Activated naive CD4-positive, alpha-beta T cell treated with anti-CD3 and anti-CD28 coated beads, Interleukin-2, amount 50 U/mL, for 24 hours (primary cell): ENCODE measurements around the gene TMEM266.

ENCODE experiments used
- H3K27ac Mint-ChIP-seq: one replicate; pipeline ENCODE4 v1.8.0; 2021; ENCODE audit warnings: mild to moderate bottlenecking, mixed read lengths
- H3K27me3 Mint-ChIP-seq: one replicate; pipeline ENCODE4 v1.8.0; 2021; ENCODE audit warnings: mixed read lengths
- H3K36me3 Mint-ChIP-seq: one replicate; pipeline ENCODE4 v1.8.0; 2021; ENCODE audit warnings: mixed read lengths
- H3K4me1 Mint-ChIP-seq: one replicate; pipeline ENCODE4 v1.8.0; 2021; ENCODE audit warnings: mixed read lengths
- H3K4me3 Mint-ChIP-seq: one replicate; pipeline ENCODE4 v1.8.0; 2021; ENCODE audit warnings: mild to moderate bottlenecking, mixed read lengths
- H3K9me3 Mint-ChIP-seq: one replicate; pipeline ENCODE4 v1.8.0; 2021; ENCODE audit warnings: mixed read lengths

The TMEM266 gene

GRCh38 chr15:76191539-76192244 lies 131.9 kb downstream of the TMEM266 start:
- Mint-ChIP-seq H3K4me3 (no peak overlapping the region), H3K9me3 (no peaks in the 10 kb centered on the region), H3K4me1 (peaks cover 13% of the 10 kb centered on the region), H3K27me3 (peaks cover 23% of the 10 kb centered on the region), H3K27ac (no peak overlapping the region), H3K36me3 (no peaks in the 10 kb centered on the region)

- Mint-ChIP-seq H3K4me1 (peaks cover 13% of the 10 kb centered on the region), H3K4me3 (no peak overlapping the region), H3K27me3 (peaks cover 21% of the 10 kb centered on the region), H3K36me3 (no peaks in the 10 kb centered on the region), H3K9me3 (no peaks in the 10 kb centered on the region), H3K27ac (no peak overlapping the region)
Measured at GRCh38 chr15:76192715-76193114, 132.9 kb downstream of the TMEM266 start.

- H3K27ac Mint-ChIP-seq: no peak overlapping the region
- peaks cover 15% of the 10 kb centered on the region for H3K27me3 Mint-ChIP-seq
- peaks cover 13% of the 10 kb centered on the region for H3K4me1 Mint-ChIP-seq
- no peaks in the 10 kb centered on the region for H3K9me3 Mint-ChIP-seq
- H3K4me3 Mint-ChIP-seq: no peak overlapping the region
- no peaks in the 10 kb centered on the region for H3K36me3 Mint-ChIP-seq
Measured at GRCh38 chr15:76193934-76194333, 134.1 kb downstream of the TMEM266 start.

DNA sequence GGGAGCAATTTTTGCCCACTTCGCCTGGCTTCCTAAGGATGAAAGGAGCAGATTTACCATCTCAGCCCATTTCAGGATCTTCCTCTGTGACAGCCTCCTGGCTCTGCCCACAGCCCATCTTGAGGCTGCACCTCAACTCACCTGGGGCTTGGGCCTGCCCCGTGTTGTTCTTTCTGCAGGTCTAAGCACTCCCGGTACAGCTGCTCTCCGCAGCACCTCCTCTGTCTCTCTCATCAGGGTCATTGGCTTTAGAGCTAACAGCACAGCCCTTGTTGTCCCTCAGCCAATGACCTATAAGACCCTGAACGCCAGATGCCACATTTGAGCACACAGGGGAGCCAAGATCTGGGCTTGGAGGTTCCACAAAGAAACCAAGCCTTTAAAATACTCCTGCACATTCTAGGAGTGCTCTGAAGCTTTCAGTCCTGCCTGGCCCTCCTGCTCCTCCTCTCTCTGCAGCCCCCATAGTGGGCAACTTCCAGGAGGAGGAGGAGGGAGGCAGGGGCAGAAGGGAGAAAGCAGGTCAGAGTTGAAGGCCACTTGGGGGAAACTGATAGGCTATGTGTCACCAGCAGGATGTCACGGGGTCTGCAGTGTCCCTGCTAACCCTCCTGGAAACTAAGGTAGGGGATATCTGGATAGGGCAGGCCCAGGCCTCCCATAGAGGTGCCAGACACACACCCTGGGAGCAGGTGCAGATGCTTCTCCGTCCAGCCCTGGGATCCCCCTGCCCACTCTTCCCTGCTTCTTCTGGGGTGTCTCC lies 135.9 kb downstream of the TMEM266 start:
- Mint-ChIP-seq H3K4me1 (peaks cover 5% of the 10 kb centered on the region), H3K9me3 (no peaks in the 10 kb centered on the region), H3K36me3 (no peaks in the 10 kb centered on the region), H3K4me3 (no peak overlapping the region), H3K27me3 (peaks cover 4% of the 10 kb centered on the region), H3K27ac (no peak overlapping the region)

DNA sequence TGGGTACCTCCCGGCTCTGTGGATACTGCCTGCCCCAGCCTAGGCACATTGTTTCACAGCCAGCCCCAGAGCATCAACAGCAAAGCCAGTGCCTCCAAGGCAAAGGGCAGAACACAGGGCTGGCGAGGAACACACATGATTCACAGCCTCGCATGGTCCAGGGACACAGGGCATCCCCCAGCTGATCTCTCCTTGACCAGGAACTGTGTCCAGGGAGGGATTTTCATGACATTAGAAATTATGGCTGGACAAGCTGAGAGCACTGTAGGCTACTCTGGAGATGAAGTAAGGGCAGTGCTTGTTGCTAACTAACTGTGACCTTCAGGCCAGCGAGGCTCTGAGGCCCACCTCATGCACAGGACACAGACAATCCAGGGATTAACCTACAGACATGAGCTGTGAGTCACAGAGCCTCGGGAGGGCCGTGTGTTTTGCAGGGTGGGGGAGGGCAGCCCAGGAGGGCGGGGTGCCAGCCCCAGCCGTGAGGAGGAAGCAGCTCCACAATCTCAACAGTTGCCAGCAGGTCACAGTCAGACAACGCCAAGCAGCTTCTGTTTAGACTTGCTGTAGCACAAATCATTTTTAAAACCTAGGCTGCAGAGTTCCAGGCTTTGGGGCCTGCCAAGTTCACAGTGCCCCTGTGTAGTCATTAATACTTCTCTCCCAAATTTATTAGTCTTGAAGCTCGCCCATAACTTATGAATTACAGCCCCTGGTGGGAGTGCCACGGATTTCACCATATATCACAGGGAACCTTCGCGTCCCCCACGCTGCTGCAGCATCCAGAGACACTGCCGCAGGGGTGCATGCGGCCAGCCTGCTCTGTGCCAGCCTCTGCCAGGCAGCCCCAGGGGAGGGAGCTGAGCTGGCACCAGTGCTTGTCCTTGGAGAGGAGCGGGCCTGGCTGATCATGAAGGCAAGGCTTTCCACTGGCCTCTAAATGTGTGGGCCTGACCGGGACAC lies 136.8 kb downstream of the TMEM266 start:
- Mint-ChIP-seq H3K36me3 (no peaks in the 10 kb centered on the region), H3K27ac (no peak overlapping the region), H3K4me3 (no peak overlapping the region), H3K27me3 (no peaks in the 10 kb centered on the region), H3K9me3 (no peaks in the 10 kb centered on the region), H3K4me1 (no peaks in the 10 kb centered on the region)

- Mint-ChIP-seq H3K36me3 (no peaks in the 10 kb centered on the region), H3K4me3 (no peak overlapping the region), H3K9me3 (no peaks in the 10 kb centered on the region), H3K27ac (no peak overlapping the region), H3K27me3 (no peaks in the 10 kb centered on the region), H3K4me1 (no peaks in the 10 kb centered on the region)
Measured at GRCh38 chr15:76197703-76198455, 138.1 kb downstream of the TMEM266 start.

GRCh38 chr15:76198456-76199105 lies 138.8 kb downstream of the TMEM266 start:
- no peak overlapping the region for H3K4me3 Mint-ChIP-seq
- H3K4me1 Mint-ChIP-seq: no peaks in the 10 kb centered on the region
- no peaks in the 10 kb centered on the region for H3K9me3 Mint-ChIP-seq
- no peaks in the 10 kb centered on the region for H3K27me3 Mint-ChIP-seq
- no peaks in the 10 kb centered on the region for H3K36me3 Mint-ChIP-seq
- H3K27ac Mint-ChIP-seq: no peak overlapping the region

GRCh38 chr15:76199106-76200082 lies 139.6 kb downstream of the TMEM266 start:
- Mint-ChIP-seq H3K36me3 (no peaks in the 10 kb centered on the region), H3K27ac (no peak overlapping the region), H3K4me3 (no peak overlapping the region), H3K27me3 (no peaks in the 10 kb centered on the region), H3K4me1 (no peaks in the 10 kb centered on the region), H3K9me3 (no peaks in the 10 kb centered on the region)

DNA sequence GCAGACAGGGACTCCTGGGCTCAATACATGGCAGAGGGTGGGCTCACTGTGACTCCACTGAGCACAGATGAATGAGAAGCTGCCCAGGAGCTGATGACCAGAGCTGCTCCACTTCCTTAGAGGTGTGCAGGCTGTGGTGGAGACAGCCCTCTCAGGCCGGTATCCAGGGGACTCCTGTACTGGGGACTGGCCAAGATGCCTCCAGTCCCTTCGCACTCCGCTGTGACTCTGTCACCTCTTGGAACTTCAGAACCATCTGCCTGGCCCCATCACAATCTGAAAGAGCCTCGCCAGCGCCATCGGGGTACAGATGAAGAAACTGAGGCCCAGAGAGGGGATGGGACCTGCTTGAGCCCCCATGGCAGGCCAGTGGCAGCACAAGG lies 140.3 kb downstream of the TMEM266 start:
- Mint-ChIP-seq H3K27ac (no peak overlapping the region), H3K36me3 (no peaks in the 10 kb centered on the region), H3K9me3 (no peaks in the 10 kb centered on the region), H3K4me3 (no peak overlapping the region), H3K4me1 (no peaks in the 10 kb centered on the region), H3K27me3 (no peaks in the 10 kb centered on the region)

DNA sequence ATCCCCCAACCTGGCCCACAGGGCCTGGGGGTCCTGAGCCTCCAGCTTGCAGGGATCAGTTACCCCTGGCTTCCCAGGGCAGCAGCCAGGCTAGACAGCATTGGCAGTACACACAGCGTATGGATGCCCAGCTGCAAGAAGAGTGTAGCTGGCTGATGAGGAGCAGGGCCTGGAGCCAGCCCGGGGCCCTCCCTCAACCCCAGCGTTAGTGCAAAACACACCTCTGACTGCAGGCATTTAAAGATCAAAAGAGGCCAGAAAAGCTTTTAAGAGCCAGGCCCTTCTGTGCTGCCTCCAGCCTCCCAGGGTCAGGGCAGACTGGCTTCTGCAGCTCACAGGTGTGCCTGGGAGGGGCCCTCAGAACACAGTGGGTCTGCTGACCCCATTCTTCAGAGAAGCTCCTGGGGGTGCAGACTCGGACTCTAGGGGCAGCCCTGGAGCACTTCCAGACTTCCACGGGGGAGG lies 140.9 kb downstream of the TMEM266 start:
- H3K27me3 Mint-ChIP-seq: no peaks in the 10 kb centered on the region
- H3K27ac Mint-ChIP-seq: no peak overlapping the region
- H3K36me3 Mint-ChIP-seq: no peaks in the 10 kb centered on the region
- H3K4me1 Mint-ChIP-seq: no peaks in the 10 kb centered on the region
- no peaks in the 10 kb centered on the region for H3K9me3 Mint-ChIP-seq
- H3K4me3 Mint-ChIP-seq: no peak overlapping the region

DNA sequence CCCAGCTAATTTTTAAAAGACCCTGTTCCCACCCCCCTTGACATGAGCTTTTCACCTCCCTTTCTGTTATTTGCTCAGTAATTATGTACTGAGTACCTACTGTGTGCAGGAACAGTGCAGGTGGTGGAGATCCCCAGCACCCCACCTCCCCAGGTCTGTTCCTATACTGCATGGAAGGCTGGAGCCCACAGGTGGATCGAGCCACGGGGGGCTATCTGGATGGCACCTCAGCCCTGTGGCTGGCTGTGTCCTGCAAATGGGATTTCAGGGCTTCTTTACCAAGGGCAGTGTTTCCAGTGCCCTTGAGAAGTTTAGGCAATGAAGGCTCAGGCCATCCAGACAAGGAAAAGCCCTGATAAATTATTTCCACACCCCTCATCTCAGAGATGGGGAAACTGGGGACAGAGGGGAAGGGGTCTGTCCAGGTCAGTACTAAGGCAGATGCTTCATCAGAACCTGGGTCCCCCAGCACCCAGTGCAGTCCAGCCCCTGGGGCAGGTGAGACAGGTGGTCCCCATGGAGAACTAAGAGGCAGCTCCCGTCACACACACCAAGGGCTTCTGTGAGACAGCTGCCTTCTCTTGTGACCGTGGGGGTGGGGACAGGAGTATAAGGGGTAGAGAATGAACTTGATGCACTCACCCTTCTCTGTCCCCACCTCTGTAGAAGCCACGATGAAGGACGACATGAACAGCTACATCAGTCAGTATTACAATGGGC lies 141.9 kb downstream of the TMEM266 start:
- H3K4me3 Mint-ChIP-seq: no peak overlapping the region
- no peaks in the 10 kb centered on the region for H3K4me1 Mint-ChIP-seq
- H3K27me3 Mint-ChIP-seq: no peaks in the 10 kb centered on the region
- no peaks in the 10 kb centered on the region for H3K9me3 Mint-ChIP-seq
- H3K27ac Mint-ChIP-seq: no peak overlapping the region
- no peaks in the 10 kb centered on the region for H3K36me3 Mint-ChIP-seq

- Mint-ChIP-seq H3K36me3 (no peaks in the 10 kb centered on the region), H3K4me3 (no peak overlapping the region), H3K27ac (no peak overlapping the region), H3K4me1 (no peaks in the 10 kb centered on the region), H3K27me3 (no peaks in the 10 kb centered on the region), H3K9me3 (no peaks in the 10 kb centered on the region)
Measured at GRCh38 chr15:76203346-76204108, 143.7 kb downstream of the TMEM266 start.
